Pancreas (tissue), 10 donors: Measurements from ENCODE around the gene DPF3. TPM values are rescaled to one million over a fixed set of nuclear protein-coding genes. Genes with fewer than 3 reads are reported as not detected.

ENCODE experiments used
- ATAC-seq, 4 donors: fragments of 200-7000 bp; cut with Tn5 transposase; one replicate each; pipeline versions ENCODE4 v1.8.0 to v1.9.1; 2020; ENCODE audit warnings: mild to moderate bottlenecking in 4 of 4, moderate library complexity in 4 of 4
- DNase-seq, 6 donors: peaks; one replicate each; pipeline ENCODE4 v3.0.0-alpha.2; 2020
- FAIRE-seq: peaks from 2 replicates; lab custom pipeline; 2012; peaks lifted over from hg19 to GRCh38; lab: Jason Lieb, UNC
- H3K27ac ChIP-seq, 4 donors: fragments of 200-600 bp; sonication (generic); 1 replicate in 3 of 4; 2 replicates in 1 of 4; pipeline versions ENCODE4 v1.5.0 to v1.8.0; 2020
- H3K27me3 ChIP-seq, 4 donors: fragments of 200-600 bp; one replicate each; pipeline ENCODE4 v1.8.0; 2021
- H3K36me3 ChIP-seq, 3 donors: fragments of 200-600 bp; sonication (generic) in 1 of 3; one replicate each; pipeline versions ENCODE4 v1.5.0 to v1.8.0; 2020 to 2021
- H3K4me1 ChIP-seq, 3 donors: fragments of 200-600 bp; one replicate each; pipeline ENCODE4 v1.8.0; 2021
- H3K4me3 ChIP-seq, 4 donors: fragments of 200-600 bp; sonication (generic) in 2 of 4; one replicate each; pipeline versions ENCODE4 v1.5.0 to v1.8.0; 2020 to 2021
- H3K9me3 ChIP-seq, 4 donors: fragments of 200-600 bp; one replicate each; pipeline ENCODE4 v1.8.0; 2021
- WGBS, 2 donors: extraction: QIAGEN DNeasy Blood & Tissue Kit; methylation state at CpG; one replicate each; pipeline ENCODE4 v1.1.7; 2013; 5-methylcytosine and 5-hydroxymethylcytosine counted together
- intact Hi-C, 3 donors: fragments of 100-400 bp; cut with DNase I; formaldehyde crosslinking; loops; one replicate each; pipeline versions ENCODE4 v1.11.1 to v1.14.2; 2022
- polyA plus RNA-seq, 2 donors: library from polyadenylated mRNA; stranded (reverse); fragments of 200-250 nt; gene quantifications; one replicate each; pipeline ENCODE4 v1.2.3, GENCODE V29; 2013
- total RNA-seq, 6 donors: library from RNA; stranded (reverse); fragmentation: NEBNext Ultra II Directional in 4 of 6; extraction: Animal tissue kit (Norgen Biotek cat#: 25700) in 4 of 6; gene quantifications; one replicate each; pipeline versions ENCODE4 v1.2.1 to v1.2.4, GENCODE V29; 2021 to 2023
- TF ChIP-seq, protein P1 (sequence below), 4 donors: fragments of 200-600 bp; sonication (generic) in 3 of 4; IDR thresholded peaks; one replicate each; pipeline versions ENCODE4 v1.5.0 to v1.8.0; 2021; ENCODE audit warnings: antibody characterized with exemption in 4 of 4
- donor health status: healthy with polysubstance abuse.
- donor health status: DM: no; HTN: no; CAD: no; lungs with moderate emphysema.
- donor health status: DM: no; HTN: no; CAD: no.
- donor health status: control.
- donor health status: control.
- donor health status: Bipolar disorder and iron deficiency.
- donor health status: DM: yes; HTN: yes; CAD: no.
- donor health status: DM: no; HTN: no; CAD: no.
- donor health status: DM: no; HTN: no; CAD: no.
- donor health status: DM: yes; HTN: yes; CAD: no.

The DPF3 gene
- total and polyA plus RNA-seq, 8 donors, result 0.14 to 1.3 (median 0.86) TPM

DNA sequence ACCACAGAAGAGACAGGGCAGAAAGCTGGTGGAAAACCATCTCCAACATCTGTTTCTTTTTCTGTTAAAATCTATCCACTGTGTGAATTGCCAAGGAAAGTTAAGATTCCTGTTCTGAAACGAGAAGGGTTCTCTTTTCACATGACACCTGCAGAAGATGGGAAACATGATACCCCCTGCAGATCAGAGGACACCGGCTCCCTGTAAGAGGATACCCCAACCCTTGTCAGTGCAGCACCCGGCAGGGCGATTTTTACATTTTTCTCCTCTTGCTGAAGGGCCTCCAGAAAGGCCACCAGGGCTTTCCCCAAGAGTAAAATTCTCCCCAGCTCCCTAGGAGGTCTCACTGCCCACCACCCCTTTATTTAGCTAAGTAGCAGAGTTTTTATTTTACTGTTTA, 48.2 kb downstream of the DPF3 start:
- intact Hi-C loops, result no loop called here
- no peak overlapping the region for H3K27ac ChIP-seq
- H3K4me1 ChIP-seq, result no peaks in the 10 kb centered on the region
- WGBS, 2 donors, result 85 to 89% methylated on average over 4 of the region's 4 CpGs
- TF ChIP-seq, protein P1, sequence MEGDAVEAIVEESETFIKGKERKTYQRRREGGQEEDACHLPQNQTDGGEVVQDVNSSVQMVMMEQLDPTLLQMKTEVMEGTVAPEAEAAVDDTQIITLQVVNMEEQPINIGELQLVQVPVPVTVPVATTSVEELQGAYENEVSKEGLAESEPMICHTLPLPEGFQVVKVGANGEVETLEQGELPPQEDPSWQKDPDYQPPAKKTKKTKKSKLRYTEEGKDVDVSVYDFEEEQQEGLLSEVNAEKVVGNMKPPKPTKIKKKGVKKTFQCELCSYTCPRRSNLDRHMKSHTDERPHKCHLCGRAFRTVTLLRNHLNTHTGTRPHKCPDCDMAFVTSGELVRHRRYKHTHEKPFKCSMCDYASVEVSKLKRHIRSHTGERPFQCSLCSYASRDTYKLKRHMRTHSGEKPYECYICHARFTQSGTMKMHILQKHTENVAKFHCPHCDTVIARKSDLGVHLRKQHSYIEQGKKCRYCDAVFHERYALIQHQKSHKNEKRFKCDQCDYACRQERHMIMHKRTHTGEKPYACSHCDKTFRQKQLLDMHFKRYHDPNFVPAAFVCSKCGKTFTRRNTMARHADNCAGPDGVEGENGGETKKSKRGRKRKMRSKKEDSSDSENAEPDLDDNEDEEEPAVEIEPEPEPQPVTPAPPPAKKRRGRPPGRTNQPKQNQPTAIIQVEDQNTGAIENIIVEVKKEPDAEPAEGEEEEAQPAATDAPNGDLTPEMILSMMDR (IDR thresholded peaks at IDR 0.05), result no peak
- H3K9me3 ChIP-seq, result no peaks in the 10 kb centered on the region
- no peak overlapping the region for H3K4me3 ChIP-seq
- no peak for DNase-seq
- FAIRE-seq, result no peak
- ATAC-seq, result no peak
- H3K36me3 ChIP-seq, result no peaks in the 10 kb centered on the region
- H3K27me3 ChIP-seq, result no peaks in the 10 kb centered on the region

DNA sequence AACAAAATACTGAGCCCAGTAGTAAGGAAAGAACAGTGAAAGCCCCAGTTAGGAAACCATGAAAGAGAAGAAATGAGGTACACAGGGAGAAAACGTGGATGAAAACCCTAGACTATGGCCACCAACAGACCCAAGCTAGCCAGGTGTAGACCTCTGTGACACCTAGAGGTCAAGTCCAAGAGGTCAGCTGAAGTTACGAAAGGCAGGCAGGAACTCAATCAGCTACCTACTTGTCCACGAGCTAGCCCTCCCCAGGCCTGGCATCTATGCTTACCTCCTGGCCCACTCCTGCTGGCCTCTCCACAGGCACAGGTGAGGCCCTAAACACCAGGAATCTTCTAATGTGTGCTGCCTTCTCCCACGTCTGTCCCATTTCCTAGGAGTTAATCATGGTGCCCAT, 48.7 kb downstream of the DPF3 start:
- H3K4me3 ChIP-seq, result no peak overlapping the region
- no peaks in the 10 kb centered on the region for H3K9me3 ChIP-seq
- no peaks in the 10 kb centered on the region for H3K36me3 ChIP-seq
- no peak for DNase-seq
- no peaks in the 10 kb centered on the region for H3K27me3 ChIP-seq
- WGBS, 2 donors, result 88 to 91% methylated on average over 4 of the region's 4 CpGs
- intact Hi-C loops, result no loop called here
- TF ChIP-seq, protein P1 (IDR thresholded peaks at IDR 0.05), result no peak
- no peaks in the 10 kb centered on the region for H3K4me1 ChIP-seq
- no peak for ATAC-seq
- FAIRE-seq, result no peak
- no peak overlapping the region for H3K27ac ChIP-seq

DNA sequence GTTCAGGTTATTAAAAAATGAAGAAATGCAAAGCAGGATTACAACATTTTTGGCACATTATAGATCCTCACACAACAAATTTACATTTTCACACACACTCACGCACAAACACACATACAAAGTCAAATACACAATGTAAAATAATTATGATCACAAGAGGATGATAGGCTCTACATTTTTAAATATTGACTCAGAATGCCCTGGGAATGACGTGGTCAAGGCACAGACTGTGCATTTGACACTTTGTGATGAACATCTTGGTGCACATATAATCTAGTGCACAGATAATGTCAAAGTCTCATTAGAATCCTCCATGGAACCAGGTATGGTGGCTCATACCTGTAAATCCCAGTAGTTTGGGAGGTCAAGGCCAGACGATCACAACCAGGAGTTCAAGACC, 49.4 kb downstream of the DPF3 start:
- Histone ChIP-seq H3K27me3 (no peaks in the 10 kb centered on the region), H3K4me1 (no peaks in the 10 kb centered on the region), H3K36me3 (no peaks in the 10 kb centered on the region), H3K9me3 (no peaks in the 10 kb centered on the region), H3K4me3 (no peak overlapping the region), H3K27ac (no peak overlapping the region)
- WGBS, 2 donors, result 80 to 83% methylated on average over 3 of the region's 3 CpGs
- TF ChIP-seq, protein P1 (IDR thresholded peaks at IDR 0.05), result no peak
- intact Hi-C loops, result no loop called here
- ATAC-seq (no peak), FAIRE-seq (no peak), DNase-seq (no peak)

DNA sequence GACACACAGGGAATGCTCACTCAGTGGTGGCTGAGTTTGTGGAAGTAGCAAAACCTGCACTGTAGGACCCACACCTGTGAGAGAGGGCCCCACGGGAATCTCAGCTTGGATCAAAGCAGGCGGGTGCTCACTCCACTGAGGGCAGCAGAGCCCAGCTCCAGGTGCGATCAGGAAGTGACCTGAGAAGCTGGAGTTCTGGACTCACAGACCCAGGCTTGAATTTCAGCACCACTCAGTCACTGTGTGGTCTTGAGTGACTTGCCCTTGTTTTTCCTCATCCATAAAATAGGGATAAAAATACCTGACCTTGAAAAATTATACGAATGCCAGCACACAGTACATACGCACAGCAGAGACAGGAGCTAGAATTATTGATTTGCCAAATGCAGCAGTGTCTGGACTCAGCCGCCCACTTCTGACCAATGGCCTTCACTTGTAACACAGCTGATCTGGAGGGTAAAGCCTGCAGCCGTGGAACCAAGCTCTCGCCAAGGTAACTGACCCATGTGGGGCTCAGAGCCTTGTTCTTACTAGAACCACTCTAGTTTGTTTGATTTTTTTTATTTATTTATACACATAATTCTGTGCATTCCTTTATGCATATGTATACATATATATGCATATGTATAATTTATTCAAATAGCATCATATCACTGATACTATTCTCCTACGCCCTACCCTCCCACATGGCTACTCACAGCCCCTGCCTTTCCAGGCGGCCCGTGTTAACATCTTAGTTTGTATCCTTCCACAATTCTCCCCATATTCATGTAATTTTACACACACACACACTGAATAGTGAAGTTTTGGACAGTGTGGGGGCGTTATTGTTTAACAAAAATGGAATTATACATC, 53.9 kb downstream of the DPF3 start:
- intact Hi-C loops, result no loop called here
- Histone ChIP-seq H3K9me3 (no peaks in the 10 kb centered on the region), H3K4me3 (no peak overlapping the region), H3K36me3 (no peaks in the 10 kb centered on the region), H3K27ac (no peak overlapping the region), H3K27me3 (no peaks in the 10 kb centered on the region), H3K4me1 (no peaks in the 10 kb centered on the region)
- 46 to 52% methylated on average over 12 of the region's 12 CpGs for WGBS, 2 donors
- no peak for DNase-seq
- peak in 3 of 4 donors; percentile 40 to 87 (median 55) for ATAC-seq
- TF ChIP-seq, protein P1 (IDR thresholded peaks at IDR 0.05), result no peak
- FAIRE-seq, result no peak

DNA sequence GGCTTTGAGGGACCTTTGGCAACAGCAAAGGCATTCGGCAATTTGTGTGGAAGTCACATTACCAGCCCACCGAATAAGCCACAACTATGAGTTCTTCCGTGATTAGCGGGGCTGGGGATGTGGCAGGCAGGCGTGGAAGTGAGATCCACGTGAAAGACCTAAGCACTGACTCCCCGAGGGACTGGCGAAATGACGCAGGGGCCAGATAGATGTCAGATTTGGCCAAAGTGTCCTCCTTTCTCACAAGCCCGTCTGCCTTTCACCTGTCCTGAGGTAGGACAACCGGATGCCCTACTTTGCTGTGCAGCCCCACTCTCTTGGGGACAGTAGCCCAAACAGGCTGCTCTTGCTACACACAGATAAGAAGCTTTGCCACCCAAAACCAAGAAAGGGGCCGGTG, 54.5 kb downstream of the DPF3 start:
- FAIRE-seq, result no peak
- Histone ChIP-seq H3K4me1 (no peaks in the 10 kb centered on the region), H3K9me3 (no peaks in the 10 kb centered on the region), H3K27me3 (no peaks in the 10 kb centered on the region), H3K27ac (no peak overlapping the region), H3K4me3 (no peak overlapping the region), H3K36me3 (no peaks in the 10 kb centered on the region)
- intact Hi-C loops, result no loop called here
- 90 to 94% methylated on average over 12 of the region's 12 CpGs for WGBS, 2 donors
- TF ChIP-seq, protein P1 (IDR thresholded peaks at IDR 0.05), result no peak
- no peak for DNase-seq
- ATAC-seq, result no peak
